AG10803 (cell line): ENCODE measurements around the gene KRT27.

ENCODE experiments used
- DNase-seq: peaks from one replicate; pipeline ENCODE4 v3.0.0; 2010; ENCODE audit warnings: low read depth
- H3K4me3 ChIP-seq: 2 replicates; pipeline ENCODE4 v1.5.1; 2011; ENCODE audit warnings: mild to moderate bottlenecking, low read length, control low read depth
- CTCF ChIP-seq: conservative IDR thresholded peaks from 2 replicates; pipeline ENCODE4 v1.5.1; 2011; ENCODE audit warnings: mild to moderate bottlenecking, low read length, control low read depth, inconsistent platforms

KRT27 gene

GRCh38 chr17:40778461-40778860 is 3.9 kb downstream of the KRT27 start:
- no peak overlapping the region for H3K4me3 ChIP-seq
- no peak for TF ChIP-seq CTCF
- no peak for DNase-seq

- no peak for DNase-seq
- H3K4me3 ChIP-seq, result no peak overlapping the region
- TF ChIP-seq CTCF, result no peak
Observed at GRCh38 chr17:40777971-40778370, 4.4 kb downstream of the KRT27 start.

- DNase-seq, result no peak
- no peak overlapping the region for H3K4me3 ChIP-seq
- no peak for TF ChIP-seq CTCF
Observed at GRCh38 chr17:40777459-40777858, 4.9 kb downstream of the KRT27 start.

GRCh38 chr17:40775945-40776344 is 6.4 kb downstream of the KRT27 start:
- no peak overlapping the region for H3K4me3 ChIP-seq
- DNase-seq, result no peak
- no peak for TF ChIP-seq CTCF

- no peak for DNase-seq
- no peak within 1 kb of the TSS for H3K4me3 ChIP-seq
- no peak for TF ChIP-seq CTCF
Observed at GRCh38 chr17:40772101-40772500, 10.2 kb downstream of the KRT27 start, which contains the start of gene KRT26. KRT26 (minus strand) TSS chr17:40772201; CDS start chr17:40772113, 88 bp downstream.

GRCh38 chr17:40765657-40766056 is 16.7 kb downstream of the KRT27 start:
- TF ChIP-seq CTCF, result no peak

GRCh38 chr17:40763752-40764151 is 18.6 kb downstream of the KRT27 start:
- H3K4me3 ChIP-seq, result no peak overlapping the region
- no peak for TF ChIP-seq CTCF
- DNase-seq, result no peak

More at GRCh38 chr17:40765657-40766056, 16.7 kb downstream of the KRT27 start:
- no peak overlapping the region for H3K4me3 ChIP-seq
- DNase-seq, result no peak
